Adipocyte (in vitro differentiated cells): ENCODE measurements around the gene MAK.
"Not testable (repeated sequence)": the region's sequence is repeated elsewhere in the genome, so short reads cannot be mapped to it uniquely, and the experiment has no call there.

Experiments used
- DNase-seq: peaks from one replicate; pipeline ENCODE4 v3.0.0-alpha.2; 2015; ENCODE audit warnings: low read depth
- H3K27me3 ChIP-seq: replicated peaks from 2 replicates; pipeline ENCODE4 v1.7.0; 2013; ENCODE audit warnings: mild to moderate bottlenecking, low read length, moderate library complexity; ENCODE audit not compliant: control insufficient read depth, insufficient read depth
- H3K36me3 ChIP-seq: 2 replicates; pipeline ENCODE4 v1.7.0; 2013; ENCODE audit warnings: low read length, mild to moderate bottlenecking, moderate library complexity; ENCODE audit not compliant: control insufficient read depth, insufficient read depth, severe bottlenecking
- H3K4me1 ChIP-seq: 2 replicates; pipeline ENCODE4 v1.7.0; 2013; ENCODE audit warnings: mild to moderate bottlenecking, low read length, moderate library complexity; ENCODE audit not compliant: control insufficient read depth, insufficient read depth
- H3K4me3 ChIP-seq: 2 replicates; pipeline ENCODE4 v1.7.0; 2013; ENCODE audit warnings: mild to moderate bottlenecking, low read length, moderate library complexity
- H3K9ac ChIP-seq: 2 replicates; pipeline ENCODE4 v1.7.0; 2013; ENCODE audit warnings: mild to moderate bottlenecking, low read length, moderate library complexity
- H3K9me3 ChIP-seq: 2 replicates; pipeline ENCODE4 v1.7.0; 2013; ENCODE audit warnings: mild to moderate bottlenecking, low read length, moderate library complexity; ENCODE audit not compliant: control insufficient read depth

MAK gene

GRCh38 chr6:10875026-10875425 lies 36.7 kb upstream of the MAK start:
- Histone ChIP-seq H3K4me1 (no peaks in the 10 kb centered on the region), H3K9me3 (no peaks in the 10 kb centered on the region), H3K36me3 (no peaks in the 10 kb centered on the region), H3K9ac (no peak overlapping the region), H3K27me3 (peaks cover 19% of the 10 kb centered on the region), H3K4me3 (no peak overlapping the region)
- no peak for DNase-seq

GRCh38 chr6:10874207-10874606 lies 35.9 kb upstream of the MAK start:
- no peak for DNase-seq
- Histone ChIP-seq H3K27me3 (peaks cover 16% of the 10 kb centered on the region), H3K36me3 (no peaks in the 10 kb centered on the region), H3K4me3 (no peak overlapping the region), H3K9ac (no peak overlapping the region), H3K9me3 (no peaks in the 10 kb centered on the region), H3K4me1 (no peaks in the 10 kb centered on the region)

GRCh38 chr6:10873374-10873773 lies 35.0 kb upstream of the MAK start:
- DNase-seq, result no peak
- H3K9me3 ChIP-seq, result no peaks in the 10 kb centered on the region
- no peak overlapping the region for H3K4me3 ChIP-seq
- peaks cover 16% of the 10 kb centered on the region for H3K27me3 ChIP-seq
- no peaks in the 10 kb centered on the region for H3K36me3 ChIP-seq
- H3K4me1 ChIP-seq, result no peaks in the 10 kb centered on the region
- H3K9ac ChIP-seq, result no peak overlapping the region

GRCh38 chr6:10867952-10868351 lies 29.6 kb upstream of the MAK start:
- no peaks in the 10 kb centered on the region for H3K36me3 ChIP-seq
- no peaks in the 10 kb centered on the region for H3K9me3 ChIP-seq
- no peaks in the 10 kb centered on the region for H3K27me3 ChIP-seq
- H3K4me3 ChIP-seq, result no peak overlapping the region
- no peak for DNase-seq
- no peak overlapping the region for H3K9ac ChIP-seq
- H3K4me1 ChIP-seq, result no peaks in the 10 kb centered on the region

GRCh38 chr6:10866709-10867108 lies 28.4 kb upstream of the MAK start:
- not testable (repeated sequence) for H3K27me3 ChIP-seq, H3K4me1 ChIP-seq, H3K9ac ChIP-seq, H3K36me3 ChIP-seq, DNase-seq, H3K4me3 ChIP-seq, H3K9me3 ChIP-seq

- not testable (repeated sequence) for H3K9me3 ChIP-seq, DNase-seq, H3K4me3 ChIP-seq, H3K36me3 ChIP-seq, H3K9ac ChIP-seq, H3K4me1 ChIP-seq, H3K27me3 ChIP-seq
These were observed 24.7 kb upstream of the MAK start for GRCh38 chr6:10863031-10863430.

GRCh38 chr6:10862361-10862760 lies 24.0 kb upstream of the MAK start:
- Histone ChIP-seq H3K4me1 (no peaks in the 10 kb centered on the region), H3K9ac (no peak overlapping the region), H3K27me3 (no peaks in the 10 kb centered on the region), H3K9me3 (peaks cover 2% of the 10 kb centered on the region), H3K4me3 (no peak overlapping the region), H3K36me3 (no peaks in the 10 kb centered on the region)
- DNase-seq, result no peak

GRCh38 chr6:10861086-10861485 lies 22.7 kb upstream of the MAK start:
- H3K4me1 ChIP-seq, result no peaks in the 10 kb centered on the region
- no peak for DNase-seq
- H3K9ac ChIP-seq, result no peak overlapping the region
- peaks cover 2% of the 10 kb centered on the region for H3K9me3 ChIP-seq
- no peaks in the 10 kb centered on the region for H3K36me3 ChIP-seq
- no peaks in the 10 kb centered on the region for H3K27me3 ChIP-seq
- H3K4me3 ChIP-seq, result no peak overlapping the region

- no peak for DNase-seq
- Histone ChIP-seq H3K36me3 (no peaks in the 10 kb centered on the region), H3K4me3 (no peak overlapping the region), H3K9ac (no peak overlapping the region), H3K9me3 (peaks cover 9% of the 10 kb centered on the region), H3K27me3 (no peaks in the 10 kb centered on the region), H3K4me1 (no peaks in the 10 kb centered on the region)
These were observed 18.9 kb upstream of the MAK start for GRCh38 chr6:10857259-10857658.

GRCh38 chr6:10854922-10855632 lies 16.7 kb upstream of the MAK start:
- no peaks in the 10 kb centered on the region for H3K36me3 ChIP-seq
- no peak overlapping the region for H3K9ac ChIP-seq
- H3K9me3 ChIP-seq, result peaks cover 6% of the 10 kb centered on the region
- H3K27me3 ChIP-seq, result no peaks in the 10 kb centered on the region
- no peak overlapping the region for H3K4me3 ChIP-seq
- DNase-seq, result no peak
- H3K4me1 ChIP-seq, result no peaks in the 10 kb centered on the region

GRCh38 chr6:10853849-10854300 lies 15.5 kb upstream of the MAK start:
- not testable (repeated sequence) for DNase-seq, H3K9ac ChIP-seq, H3K9me3 ChIP-seq, H3K4me1 ChIP-seq, H3K36me3 ChIP-seq, H3K4me3 ChIP-seq, H3K27me3 ChIP-seq

GRCh38 chr6:10852361-10852960 lies 14.1 kb upstream of the MAK start:
- no peaks in the 10 kb centered on the region for H3K36me3 ChIP-seq
- H3K4me3 ChIP-seq, result no peak overlapping the region
- no peak overlapping the region for H3K9ac ChIP-seq
- H3K4me1 ChIP-seq, result no peaks in the 10 kb centered on the region
- DNase-seq, result no peak
- no peaks in the 10 kb centered on the region for H3K27me3 ChIP-seq
- peaks cover 6% of the 10 kb centered on the region for H3K9me3 ChIP-seq
